ENCODE data around the gene ARHGEF7. TPM values are rescaled to one million over a fixed set of nuclear protein-coding genes. Genes with fewer than 3 reads are reported as not detected.

The ARHGEF7 gene
- total RNA-seq, 1 donor from 2014 or later, result 73.7 TPM

GRCh38 chr13:111267784-111268183, 152.7 kb downstream of the ARHGEF7 start:
- intact Hi-C loops (cut with micrococcal nuclease), result no loop called here
- H3K27ac Mint-ChIP-seq, result no peak overlapping the region
- H3K4me3 Mint-ChIP-seq, result no peak overlapping the region
- peaks cover 14% of the 10 kb centered on the region for H3K4me1 Mint-ChIP-seq (ENCODE audit: low read depth)
- DNase-seq (ENCODE audit: low spot score), result no peak
- H3K36me3 Mint-ChIP-seq (ENCODE audit: low read depth), result peaks cover 14% of the 10 kb centered on the region
- no peaks in the 10 kb centered on the region for H3K27me3 Mint-ChIP-seq (ENCODE audit: insufficient read depth)
- no peaks in the 10 kb centered on the region for H3K9me3 Mint-ChIP-seq

GRCh38 chr13:111269508-111269907, 154.4 kb downstream of the ARHGEF7 start:
- intact Hi-C loops (cut with micrococcal nuclease), result no loop called here
- H3K4me3 Mint-ChIP-seq, result no peak overlapping the region
- DNase-seq (ENCODE audit: low spot score), result no peak
- no peaks in the 10 kb centered on the region for H3K9me3 Mint-ChIP-seq
- peaks cover 10% of the 10 kb centered on the region for H3K4me1 Mint-ChIP-seq (ENCODE audit: low read depth)
- H3K27ac Mint-ChIP-seq, result no peak overlapping the region
- no peaks in the 10 kb centered on the region for H3K27me3 Mint-ChIP-seq (ENCODE audit: insufficient read depth)
- peaks cover 12% of the 10 kb centered on the region for H3K36me3 Mint-ChIP-seq (ENCODE audit: low read depth)

GRCh38 chr13:111270126-111270525, 155.0 kb downstream of the ARHGEF7 start:
- no peaks in the 10 kb centered on the region for H3K9me3 Mint-ChIP-seq
- no peak overlapping the region for H3K27ac Mint-ChIP-seq
- no peak for DNase-seq (ENCODE audit: low spot score)
- H3K36me3 Mint-ChIP-seq (ENCODE audit: low read depth), result peaks cover 14% of the 10 kb centered on the region
- H3K4me1 Mint-ChIP-seq (ENCODE audit: low read depth), result peaks cover 15% of the 10 kb centered on the region
- no peak overlapping the region for H3K4me3 Mint-ChIP-seq
- intact Hi-C loops (cut with micrococcal nuclease), result no loop called here
- H3K27me3 Mint-ChIP-seq (ENCODE audit: insufficient read depth), result no peaks in the 10 kb centered on the region

- peaks cover 23% of the 10 kb centered on the region for H3K36me3 Mint-ChIP-seq (ENCODE audit: low read depth)
- H3K27ac Mint-ChIP-seq, result no peak overlapping the region
- H3K9me3 Mint-ChIP-seq, result no peaks in the 10 kb centered on the region
- intact Hi-C loops (cut with micrococcal nuclease), result no loop called here
- no peak for DNase-seq (ENCODE audit: low spot score)
- no peaks in the 10 kb centered on the region for H3K27me3 Mint-ChIP-seq (ENCODE audit: insufficient read depth)
- H3K4me1 Mint-ChIP-seq (ENCODE audit: low read depth), result peaks cover 24% of the 10 kb centered on the region
- no peak overlapping the region for H3K4me3 Mint-ChIP-seq
Measured at GRCh38 chr13:111270765-111271698, 155.9 kb downstream of the ARHGEF7 start.

GRCh38 chr13:111272117-111272516, 157.0 kb downstream of the ARHGEF7 start:
- intact Hi-C loops (cut with micrococcal nuclease), result no loop called here
- Mint-ChIP-seq H3K27me3 (ENCODE audit: insufficient read depth) (no peaks in the 10 kb centered on the region), H3K4me1 (ENCODE audit: low read depth) (peaks cover 35% of the 10 kb centered on the region), H3K27ac (no peak overlapping the region), H3K4me3 (no peak overlapping the region), H3K9me3 (no peaks in the 10 kb centered on the region), H3K36me3 (ENCODE audit: low read depth) (peaks cover 24% of the 10 kb centered on the region)
- DNase-seq (ENCODE audit: low spot score), result no peak

GRCh38 chr13:111275382-111275781, 160.3 kb downstream of the ARHGEF7 start:
- Mint-ChIP-seq H3K36me3 (ENCODE audit: low read depth) (peaks cover 39% of the 10 kb centered on the region), H3K9me3 (no peaks in the 10 kb centered on the region), H3K27me3 (ENCODE audit: insufficient read depth) (no peaks in the 10 kb centered on the region), H3K4me1 (ENCODE audit: low read depth) (peaks cover 45% of the 10 kb centered on the region), H3K27ac (no peak overlapping the region), H3K4me3 (no peak overlapping the region)
- DNase-seq (ENCODE audit: low spot score), result no peak
- intact Hi-C loops (cut with micrococcal nuclease), result no loop called here

GRCh38 chr13:111275995-111276618, 161.0 kb downstream of the ARHGEF7 start:
- H3K9me3 Mint-ChIP-seq, result no peaks in the 10 kb centered on the region
- H3K27ac Mint-ChIP-seq, result peak overlapping the region; percentile 8
- intact Hi-C loops (cut with micrococcal nuclease), result no loop called here
- H3K36me3 Mint-ChIP-seq (ENCODE audit: low read depth), result peaks cover 42% of the 10 kb centered on the region
- no peak overlapping the region for H3K4me3 Mint-ChIP-seq
- no peak for DNase-seq (ENCODE audit: low spot score)
- H3K4me1 Mint-ChIP-seq (ENCODE audit: low read depth), result peaks cover 43% of the 10 kb centered on the region
- no peaks in the 10 kb centered on the region for H3K27me3 Mint-ChIP-seq (ENCODE audit: insufficient read depth)

GRCh38 chr13:111278258-111278657, 163.1 kb downstream of the ARHGEF7 start:
- Mint-ChIP-seq H3K27ac (peak overlapping the region; percentile 46), H3K4me3 (no peak overlapping the region), H3K27me3 (ENCODE audit: insufficient read depth) (no peaks in the 10 kb centered on the region), H3K9me3 (no peaks in the 10 kb centered on the region), H3K36me3 (ENCODE audit: low read depth) (peaks cover 49% of the 10 kb centered on the region), H3K4me1 (ENCODE audit: low read depth) (peaks cover 43% of the 10 kb centered on the region)
- intact Hi-C loops (cut with micrococcal nuclease), result no loop called here
- no peak for DNase-seq (ENCODE audit: low spot score)

GRCh38 chr13:111278743-111279652, 163.9 kb downstream of the ARHGEF7 start:
- Mint-ChIP-seq H3K4me1 (ENCODE audit: low read depth) (peaks cover 43% of the 10 kb centered on the region), H3K27me3 (ENCODE audit: insufficient read depth) (no peaks in the 10 kb centered on the region), H3K4me3 (no peak overlapping the region), H3K9me3 (no peaks in the 10 kb centered on the region), H3K27ac (no peak overlapping the region), H3K36me3 (ENCODE audit: low read depth) (peaks cover 55% of the 10 kb centered on the region)
- intact Hi-C loops (cut with micrococcal nuclease), result no loop called here
- DNase-seq (ENCODE audit: low spot score), result no peak

GRCh38 chr13:111280226-111280625, 165.1 kb downstream of the ARHGEF7 start:
- peaks cover 36% of the 10 kb centered on the region for H3K4me1 Mint-ChIP-seq (ENCODE audit: low read depth)
- H3K36me3 Mint-ChIP-seq (ENCODE audit: low read depth), result peaks cover 58% of the 10 kb centered on the region
- intact Hi-C loops (cut with micrococcal nuclease), result no loop called here
- no peak for DNase-seq (ENCODE audit: low spot score)
- H3K27me3 Mint-ChIP-seq (ENCODE audit: insufficient read depth), result no peaks in the 10 kb centered on the region
- H3K4me3 Mint-ChIP-seq, result no peak overlapping the region
- no peaks in the 10 kb centered on the region for H3K9me3 Mint-ChIP-seq
- no peak overlapping the region for H3K27ac Mint-ChIP-seq

- H3K4me3 Mint-ChIP-seq, result no peak overlapping the region
- H3K4me1 Mint-ChIP-seq (ENCODE audit: low read depth), result peaks cover 29% of the 10 kb centered on the region
- H3K27ac Mint-ChIP-seq, result no peak overlapping the region
- peaks cover 56% of the 10 kb centered on the region for H3K36me3 Mint-ChIP-seq (ENCODE audit: low read depth)
- no peaks in the 10 kb centered on the region for H3K27me3 Mint-ChIP-seq (ENCODE audit: insufficient read depth)
- H3K9me3 Mint-ChIP-seq, result no peaks in the 10 kb centered on the region
- intact Hi-C loops (cut with micrococcal nuclease), result no loop called here
- no peak for DNase-seq (ENCODE audit: low spot score)
Measured at GRCh38 chr13:111280681-111281585, 165.8 kb downstream of the ARHGEF7 start.

GRCh38 chr13:111281751-111282311, 166.7 kb downstream of the ARHGEF7 start:
- Mint-ChIP-seq H3K4me1 (ENCODE audit: low read depth) (peaks cover 20% of the 10 kb centered on the region), H3K36me3 (ENCODE audit: low read depth) (peaks cover 55% of the 10 kb centered on the region)
- intact Hi-C loops (cut with micrococcal nuclease), result no loop called here

More at GRCh38 chr13:111281751-111282311, 166.7 kb downstream of the ARHGEF7 start:
- Mint-ChIP-seq H3K4me3 (no peak overlapping the region), H3K9me3 (no peaks in the 10 kb centered on the region), H3K27me3 (ENCODE audit: insufficient read depth) (no peaks in the 10 kb centered on the region), H3K27ac (no peak overlapping the region)
- DNase-seq (ENCODE audit: low spot score), result no peak

All from activated T-helper 1 cell treated with anti-CD3 and anti-CD28 coated beads, Interleukin-12 subunit alpha, Interleukin-12 subunit beta, Interleukin-2, Interleukin-4 antibody, amounts not matched to agents 30 ng/mL and 10 ng/mL and 1 ng/mL, durations not matched to agents 14 hours and 24 hours and 36 hours (primary cell).